ENCODE results near the gene MYH15. TPM values are rescaled to one million over a fixed set of nuclear protein-coding genes. Genes with fewer than 3 reads are reported as not detected.

Gene MYH15
- total RNA-seq, 1 donor from 2014 or later: 0.36 TPM

GRCh38 chr3:108345492-108346205, 164.7 kb downstream of the MYH15 start:
- Mint-ChIP-seq H3K4me3 (no peak overlapping the region), H3K27ac (no peak overlapping the region), H3K9me3 (peaks cover 11% of the 10 kb centered on the region), H3K27me3 (ENCODE audit: low read depth) (no peaks in the 10 kb centered on the region), H3K4me1 (peaks cover 8% of the 10 kb centered on the region), H3K36me3 (no peaks in the 10 kb centered on the region)
- no peak for TF ChIP-seq CTCF (IDR thresholded peaks at IDR 0.05; ENCODE audit: unreplicated experiment)
- DNase-seq (ENCODE audit: low spot score in 2 of 2, unreplicated experiment in 2 of 2): no peak

- no peak for TF ChIP-seq CTCF (IDR thresholded peaks at IDR 0.05; ENCODE audit: unreplicated experiment)
- Mint-ChIP-seq H3K4me1 (peaks cover 8% of the 10 kb centered on the region), H3K4me3 (no peak overlapping the region), H3K27ac (no peak overlapping the region), H3K36me3 (no peaks in the 10 kb centered on the region), H3K27me3 (ENCODE audit: low read depth) (no peaks in the 10 kb centered on the region), H3K9me3 (peaks cover 11% of the 10 kb centered on the region)
- DNase-seq (ENCODE audit: low spot score in 2 of 2, unreplicated experiment in 2 of 2): no peak
Measured at GRCh38 chr3:108343491-108343890, 166.9 kb downstream of the MYH15 start.

GRCh38 chr3:108342837-108343486, 167.4 kb downstream of the MYH15 start:
- Mint-ChIP-seq H3K9me3 (peaks cover 6% of the 10 kb centered on the region), H3K27ac (no peak overlapping the region), H3K27me3 (ENCODE audit: low read depth) (no peaks in the 10 kb centered on the region), H3K36me3 (no peaks in the 10 kb centered on the region), H3K4me3 (no peak overlapping the region), H3K4me1 (peaks cover 8% of the 10 kb centered on the region)
- DNase-seq (ENCODE audit: low spot score in 2 of 2, unreplicated experiment in 2 of 2): no peak
- TF ChIP-seq CTCF (IDR thresholded peaks at IDR 0.05; ENCODE audit: unreplicated experiment): no peak

- TF ChIP-seq CTCF (IDR thresholded peaks at IDR 0.05; ENCODE audit: unreplicated experiment): no peak
- H3K27me3 Mint-ChIP-seq (ENCODE audit: low read depth): no peaks in the 10 kb centered on the region
Measured at GRCh38 chr3:108341911-108342310, 168.5 kb downstream of the MYH15 start.

GRCh38 chr3:108338901-108339545, 171.4 kb downstream of the MYH15 start:
- Mint-ChIP-seq H3K9me3 (no peaks in the 10 kb centered on the region), H3K27ac (no peak overlapping the region)

More at GRCh38 chr3:108341911-108342310, 168.5 kb downstream of the MYH15 start:
- H3K4me3 Mint-ChIP-seq: no peak overlapping the region
- no peaks in the 10 kb centered on the region for H3K9me3 Mint-ChIP-seq
- H3K36me3 Mint-ChIP-seq: no peaks in the 10 kb centered on the region
- DNase-seq (ENCODE audit: low spot score in 2 of 2, unreplicated experiment in 2 of 2): no peak
- H3K4me1 Mint-ChIP-seq: peaks cover 7% of the 10 kb centered on the region
- H3K27ac Mint-ChIP-seq: no peak overlapping the region

More at GRCh38 chr3:108338901-108339545, 171.4 kb downstream of the MYH15 start:
- Mint-ChIP-seq H3K4me1 (no peaks in the 10 kb centered on the region), H3K36me3 (no peaks in the 10 kb centered on the region), H3K4me3 (no peak overlapping the region), H3K27me3 (ENCODE audit: low read depth) (no peaks in the 10 kb centered on the region)
- DNase-seq (ENCODE audit: low spot score in 2 of 2, unreplicated experiment in 2 of 2): no peak
- TF ChIP-seq CTCF (IDR thresholded peaks at IDR 0.05; ENCODE audit: unreplicated experiment): no peak

Measured in mesothelial cell of epicardium (in vitro differentiated cells).